ENCODE data around the gene NRXN3. TPM values are rescaled to one million over a fixed set of nuclear protein-coding genes. Genes with fewer than 3 reads are reported as not detected.
A peak's percentile ranks its signal among the peaks of the same experiment; 100 is the strongest.

NRXN3 gene
- total RNA-seq, 1 donor from 2014 or later, result 5.9 TPM

DNA sequence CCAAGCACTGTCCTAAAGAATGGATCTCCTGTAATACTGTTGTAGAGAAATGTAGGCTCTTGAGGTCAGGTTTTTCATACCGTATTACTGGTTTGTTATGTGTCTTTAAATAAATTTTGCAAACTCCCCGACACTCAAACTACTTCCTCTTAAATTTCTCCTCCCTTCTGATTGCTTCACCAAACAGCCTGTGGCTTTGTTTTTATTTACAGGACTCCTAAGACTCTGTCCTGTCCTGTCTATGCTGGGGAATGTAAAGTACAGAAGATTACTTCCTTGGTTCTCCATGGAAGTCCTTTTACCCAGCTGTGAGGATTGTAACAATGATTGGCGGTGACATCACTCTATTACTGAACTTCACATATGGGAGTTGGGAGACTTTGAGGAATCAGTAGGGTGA, 1167.6 kb downstream of the NRXN3 start:
- peaks cover 20% of the 10 kb centered on the region for H3K4me1 Mint-ChIP-seq
- H3K9me3 ChIP-seq (ENCODE audit: low read depth), result no peaks in the 10 kb centered on the region

DNA sequence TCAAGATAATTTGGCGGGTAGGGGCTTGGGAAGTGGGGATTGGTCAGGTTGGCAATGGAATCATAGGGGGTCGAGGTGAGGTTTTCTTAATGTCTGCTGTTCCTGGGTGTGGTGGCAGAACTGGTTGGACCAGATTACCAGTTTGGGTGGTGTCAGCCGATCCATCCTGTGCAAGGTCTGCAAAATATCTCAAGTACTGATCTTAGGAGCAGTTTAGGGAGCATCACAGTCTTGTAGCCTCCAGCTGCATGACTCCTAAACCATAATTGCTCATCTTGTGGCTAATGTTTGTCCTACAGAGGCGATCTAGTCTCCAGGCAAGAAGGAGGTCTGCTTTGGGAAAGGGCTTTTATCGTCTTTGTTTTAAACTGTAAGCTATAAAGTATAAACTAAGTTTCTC, 1172.8 kb downstream of the NRXN3 start:
- Histone ChIP-seq H3K79me2 (ENCODE audit: low read depth) (no peaks in the 10 kb centered on the region), H2AFZ (replicated peaks) (no peak overlapping the region), H3K9ac (no peak overlapping the region), H3F3A (ENCODE audit: low read depth) (no peaks in the 10 kb centered on the region), H3K27me3 (no peaks in the 10 kb centered on the region), H3K36me3 (no peaks in the 10 kb centered on the region), H4K20me1 (ENCODE audit: low read depth) (no peaks in the 10 kb centered on the region), H3K9me3 (ENCODE audit: low read depth) (no peaks in the 10 kb centered on the region), H3K4me2 (no peak overlapping the region), H3K27ac (no peak overlapping the region), H3K4me3 (no peak overlapping the region), H3K4me1 (peaks cover 15% of the 10 kb centered on the region)
- Mint-ChIP-seq H3K4me1 (peaks cover 4% of the 10 kb centered on the region), H3K4me3 (no peak overlapping the region), H3K9me3 (no peaks in the 10 kb centered on the region), H3K36me3 (no peaks in the 10 kb centered on the region), H3K27ac (no peak overlapping the region), H3K27me3 (ENCODE audit: insufficient read depth, low read depth) (peaks cover 3% of the 10 kb centered on the region)
- TF ChIP-seq EZH2phosphoT487 (IDR thresholded peaks at IDR 0.05) (no peak), EZH2 (IDR thresholded peaks at IDR 0.05) (no peak)
- DNase-seq (ENCODE audit: low spot score), result no peak

More for the DNA sequence above, 1167.6 kb downstream of the NRXN3 start:
- Mint-ChIP-seq H3K27me3 (ENCODE audit: insufficient read depth, low read depth) (peaks cover 2% of the 10 kb centered on the region), H3K27ac (peak overlapping the region; percentile 11), H3K9me3 (peaks cover 4% of the 10 kb centered on the region), H3K36me3 (no peaks in the 10 kb centered on the region), H3K4me3 (no peak overlapping the region)
- Histone ChIP-seq H3K4me1 (peaks cover 51% of the 10 kb centered on the region), H3K4me3 (no peak overlapping the region), H3K27ac (no peak overlapping the region), H3K9ac (no peak overlapping the region), H3K4me2 (no peak overlapping the region), H3K36me3 (no peaks in the 10 kb centered on the region), H4K20me1 (ENCODE audit: low read depth) (no peaks in the 10 kb centered on the region), H2AFZ (replicated peaks) (no peak overlapping the region), H3K79me2 (ENCODE audit: low read depth) (no peaks in the 10 kb centered on the region), H3F3A (ENCODE audit: low read depth) (peaks cover 26% of the 10 kb centered on the region), H3K27me3 (no peaks in the 10 kb centered on the region)
- DNase-seq (ENCODE audit: low spot score), result no peak
- TF ChIP-seq, protein P1, sequence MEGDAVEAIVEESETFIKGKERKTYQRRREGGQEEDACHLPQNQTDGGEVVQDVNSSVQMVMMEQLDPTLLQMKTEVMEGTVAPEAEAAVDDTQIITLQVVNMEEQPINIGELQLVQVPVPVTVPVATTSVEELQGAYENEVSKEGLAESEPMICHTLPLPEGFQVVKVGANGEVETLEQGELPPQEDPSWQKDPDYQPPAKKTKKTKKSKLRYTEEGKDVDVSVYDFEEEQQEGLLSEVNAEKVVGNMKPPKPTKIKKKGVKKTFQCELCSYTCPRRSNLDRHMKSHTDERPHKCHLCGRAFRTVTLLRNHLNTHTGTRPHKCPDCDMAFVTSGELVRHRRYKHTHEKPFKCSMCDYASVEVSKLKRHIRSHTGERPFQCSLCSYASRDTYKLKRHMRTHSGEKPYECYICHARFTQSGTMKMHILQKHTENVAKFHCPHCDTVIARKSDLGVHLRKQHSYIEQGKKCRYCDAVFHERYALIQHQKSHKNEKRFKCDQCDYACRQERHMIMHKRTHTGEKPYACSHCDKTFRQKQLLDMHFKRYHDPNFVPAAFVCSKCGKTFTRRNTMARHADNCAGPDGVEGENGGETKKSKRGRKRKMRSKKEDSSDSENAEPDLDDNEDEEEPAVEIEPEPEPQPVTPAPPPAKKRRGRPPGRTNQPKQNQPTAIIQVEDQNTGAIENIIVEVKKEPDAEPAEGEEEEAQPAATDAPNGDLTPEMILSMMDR (IDR thresholded peaks at IDR 0.05), result no peak
- TF ChIP-seq EZH2 (IDR thresholded peaks at IDR 0.05) (no peak), EZH2phosphoT487 (IDR thresholded peaks at IDR 0.05) (no peak)

DNA sequence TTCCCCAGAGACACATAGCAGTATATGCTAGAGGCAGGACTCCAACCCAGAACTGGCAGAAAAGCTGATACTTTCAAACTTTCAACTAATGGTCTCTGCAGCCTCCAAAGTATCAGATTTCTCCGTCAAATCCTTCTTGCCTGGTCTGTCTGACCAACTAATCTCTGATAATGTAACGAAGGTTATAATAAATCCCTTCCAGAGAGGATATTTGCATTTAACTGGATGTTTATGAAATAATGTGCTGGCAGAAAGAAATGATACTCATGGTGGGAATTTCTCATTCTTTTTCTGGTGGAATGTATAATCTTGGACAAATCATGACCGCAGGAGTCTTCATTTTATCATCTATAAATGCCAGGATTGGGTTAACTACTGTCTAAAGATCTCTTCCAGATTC, 1180.8 kb downstream of the NRXN3 start:
- H3K4me3 ChIP-seq, result no peak overlapping the region
- no peak overlapping the region for H3K4me2 ChIP-seq
- H4K20me1 ChIP-seq (ENCODE audit: low read depth), result no peaks in the 10 kb centered on the region
- no peaks in the 10 kb centered on the region for H3K36me3 ChIP-seq
- H3K9me3 ChIP-seq (ENCODE audit: low read depth), result no peaks in the 10 kb centered on the region
- H3F3A ChIP-seq (ENCODE audit: low read depth), result peaks cover 9% of the 10 kb centered on the region
- Mint-ChIP-seq H3K4me1 (peaks cover 30% of the 10 kb centered on the region), H3K9me3 (no peaks in the 10 kb centered on the region), H3K4me3 (no peak overlapping the region), H3K27ac (no peak overlapping the region), H3K27me3 (ENCODE audit: insufficient read depth, low read depth) (no peaks in the 10 kb centered on the region), H3K36me3 (no peaks in the 10 kb centered on the region)
- no peak for DNase-seq (ENCODE audit: low spot score)
- no peaks in the 10 kb centered on the region for H3K79me2 ChIP-seq (ENCODE audit: low read depth)
- H3K4me1 ChIP-seq, result peaks cover 31% of the 10 kb centered on the region
- no peak overlapping the region for H2AFZ ChIP-seq (replicated peaks)
- H3K27ac ChIP-seq, result no peak overlapping the region
- TF ChIP-seq, protein P1 (IDR thresholded peaks at IDR 0.05), result no peak
- TF ChIP-seq EZH2 (IDR thresholded peaks at IDR 0.05) (no peak), EZH2phosphoT487 (IDR thresholded peaks at IDR 0.05) (no peak)
- H3K9ac ChIP-seq, result no peak overlapping the region
- H3K27me3 ChIP-seq, result no peaks in the 10 kb centered on the region

- Histone ChIP-seq H3K4me2 (no peak overlapping the region), H3K27me3 (no peaks in the 10 kb centered on the region), H3K4me1 (peaks cover 38% of the 10 kb centered on the region), H3K4me3 (no peak overlapping the region), H3F3A (ENCODE audit: low read depth) (peaks cover 20% of the 10 kb centered on the region), H4K20me1 (ENCODE audit: low read depth) (no peaks in the 10 kb centered on the region), H3K79me2 (ENCODE audit: low read depth) (no peaks in the 10 kb centered on the region), H3K9me3 (ENCODE audit: low read depth) (no peaks in the 10 kb centered on the region), H3K9ac (no peak overlapping the region), H3K27ac (no peak overlapping the region), H3K36me3 (no peaks in the 10 kb centered on the region), H2AFZ (replicated peaks) (no peak overlapping the region)
- Mint-ChIP-seq H3K9me3 (no peaks in the 10 kb centered on the region), H3K4me1 (peaks cover 35% of the 10 kb centered on the region), H3K27ac (no peak overlapping the region), H3K27me3 (ENCODE audit: insufficient read depth, low read depth) (no peaks in the 10 kb centered on the region), H3K36me3 (no peaks in the 10 kb centered on the region), H3K4me3 (no peak overlapping the region)
- DNase-seq (ENCODE audit: low spot score), result no peak
- TF ChIP-seq EZH2 (IDR thresholded peaks at IDR 0.05), result no peak
- TF ChIP-seq, protein P1 (IDR thresholded peaks at IDR 0.05), result no peak
- TF ChIP-seq EZH2phosphoT487 (IDR thresholded peaks at IDR 0.05), result no peak
Measured at GRCh38 chr14:79352076-79352630, 1182.0 kb downstream of the NRXN3 start.
